ENCODE results near the gene POLR3H.

Gene POLR3H

DNA sequence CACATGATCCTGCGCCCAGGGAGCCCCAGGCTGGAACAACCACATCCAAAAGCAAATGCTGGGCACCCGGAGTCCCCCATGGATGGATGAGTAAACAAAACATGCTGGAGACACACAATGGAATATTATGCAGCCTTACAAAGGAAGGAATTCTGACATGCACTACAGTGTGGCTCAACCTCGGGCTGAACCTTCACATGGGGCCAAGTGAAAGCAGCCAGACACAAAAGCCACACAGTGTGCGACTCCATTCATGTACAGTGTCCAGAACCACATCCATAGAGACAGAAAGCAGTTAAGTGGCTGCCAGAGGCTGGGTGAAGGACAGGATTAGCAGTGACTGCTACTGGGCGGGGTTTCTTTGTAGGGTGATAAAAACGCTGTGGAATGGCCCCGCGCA lies 10.1 kb downstream of the POLR3H start:
- no peak overlapping the region for H3K4me3 ChIP-seq (ENCODE audit: low read depth, low read length)
- H3K4me1 ChIP-seq (ENCODE audit: control insufficient read depth, insufficient read depth, low read length), result 0 out of 2 replicates have a peak, but pooled peaks cover 6% of the 10 kb centered on the region
- no peaks in the 10 kb centered on the region for H3K27me3 ChIP-seq (ENCODE audit: control insufficient read depth, insufficient read depth, low read length)
- peaks cover 46% of the 10 kb centered on the region for H3K36me3 ChIP-seq (ENCODE audit: control insufficient read depth, insufficient read depth, low read length)
- no peaks in the 10 kb centered on the region for H3K9me3 ChIP-seq (ENCODE audit: control insufficient read depth, insufficient read depth, low read length)
- no peak overlapping the region for H3K9ac ChIP-seq (ENCODE audit: low read depth, low read length)
- H3K27ac ChIP-seq (ENCODE audit: low read depth, low read length), result no peak overlapping the region

DNA sequence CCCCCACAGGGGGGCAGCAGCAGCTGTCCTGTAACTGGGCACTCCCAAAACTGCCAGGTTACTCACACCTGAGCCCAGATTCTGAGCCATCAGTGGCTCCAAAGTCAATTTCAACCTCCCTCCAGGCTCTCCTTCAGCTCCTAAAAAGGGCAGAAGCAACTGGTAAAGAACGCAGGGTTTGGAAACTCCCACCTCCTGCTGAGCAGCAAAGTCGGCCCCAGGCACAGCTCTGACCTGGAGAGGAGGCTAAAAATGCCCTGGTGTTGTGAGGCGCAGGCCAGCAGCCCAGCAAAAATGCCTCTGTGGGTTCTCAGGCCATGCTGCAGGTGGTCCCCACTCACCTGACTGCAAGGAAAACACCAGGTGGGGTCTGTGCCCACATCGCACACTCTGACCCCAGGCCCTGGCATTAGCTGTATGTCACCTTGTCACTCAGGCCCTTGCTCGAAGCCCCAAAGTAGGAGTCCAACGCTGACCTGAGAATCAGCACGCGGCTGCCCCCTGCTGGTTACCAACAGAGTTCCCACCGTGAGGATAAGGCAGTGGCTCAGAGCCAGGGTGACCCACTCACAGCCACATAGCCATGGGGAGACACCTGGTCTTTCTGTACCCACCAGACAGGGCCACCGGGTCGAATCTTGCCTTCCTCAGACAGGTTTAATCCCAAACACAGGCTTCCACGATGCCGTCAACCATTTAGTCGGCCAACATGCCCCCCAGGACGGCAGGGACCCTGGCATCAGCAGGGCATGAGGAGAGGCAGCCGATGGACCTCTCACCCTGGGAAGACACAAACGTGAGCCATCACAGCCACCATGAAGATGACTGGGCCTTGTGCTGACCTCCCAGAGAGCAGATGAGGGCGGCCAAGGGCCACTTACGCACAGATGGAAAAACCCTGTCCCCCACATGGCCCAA lies 11.1 kb downstream of the POLR3H start:
- peaks cover 49% of the 10 kb centered on the region for H3K36me3 ChIP-seq (ENCODE audit: control insufficient read depth, insufficient read depth, low read length)
- no peak overlapping the region for H3K4me3 ChIP-seq (ENCODE audit: low read depth, low read length)
- no peak overlapping the region for H3K9ac ChIP-seq (ENCODE audit: low read depth, low read length)
- no peaks in the 10 kb centered on the region for H3K9me3 ChIP-seq (ENCODE audit: control insufficient read depth, insufficient read depth, low read length)
- H3K27me3 ChIP-seq (ENCODE audit: control insufficient read depth, insufficient read depth, low read length), result no peaks in the 10 kb centered on the region
- H3K27ac ChIP-seq (ENCODE audit: low read depth, low read length), result peak overlapping the region; percentile 71
- H3K4me1 ChIP-seq (ENCODE audit: control insufficient read depth, insufficient read depth, low read length), result 0 out of 2 replicates have a peak, but pooled peaks cover 6% of the 10 kb centered on the region

DNA sequence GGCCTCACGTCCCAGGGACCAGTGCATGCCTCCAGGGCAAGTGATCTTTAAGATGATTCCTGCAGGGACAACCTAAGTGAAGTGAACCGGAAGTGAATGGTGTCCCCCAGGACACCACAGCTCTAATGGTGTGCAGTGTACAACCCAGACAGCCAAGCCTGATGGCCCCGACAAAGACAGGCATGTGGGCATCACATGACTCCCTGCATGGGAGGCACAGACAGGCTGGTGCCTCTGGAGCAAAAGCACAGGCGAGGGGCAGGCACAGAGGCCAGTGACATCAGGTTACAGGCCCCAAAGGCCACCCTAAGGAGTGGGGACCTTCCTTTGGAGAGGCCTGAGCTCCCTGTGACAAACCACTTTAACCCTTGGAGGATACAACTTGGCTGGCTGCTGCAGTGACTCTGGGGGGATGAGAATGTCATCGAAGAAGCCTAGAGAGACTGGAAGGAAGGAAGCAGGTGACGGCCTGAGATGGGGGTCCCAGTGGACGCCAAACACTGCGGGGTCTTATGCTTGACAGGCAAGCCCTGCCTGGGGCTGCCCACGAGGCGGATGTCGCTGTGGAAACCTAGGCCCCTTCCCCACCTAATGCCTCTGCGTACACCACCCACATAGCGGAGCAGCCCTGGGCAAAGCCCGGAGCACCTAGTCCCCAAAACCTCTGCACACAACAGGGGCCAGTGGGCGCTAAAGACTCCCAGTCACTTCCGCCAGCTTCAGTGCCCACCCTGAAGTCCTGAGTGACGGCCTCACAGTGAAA lies 12.4 kb downstream of the POLR3H start:
- H3K27me3 ChIP-seq (ENCODE audit: control insufficient read depth, insufficient read depth, low read length), result no peaks in the 10 kb centered on the region
- H3K36me3 ChIP-seq (ENCODE audit: control insufficient read depth, insufficient read depth, low read length), result peaks cover 62% of the 10 kb centered on the region
- H3K9me3 ChIP-seq (ENCODE audit: control insufficient read depth, insufficient read depth, low read length), result no peaks in the 10 kb centered on the region
- 0 out of 2 replicates have a peak, but pooled peaks cover 3% of the 10 kb centered on the region for H3K4me1 ChIP-seq (ENCODE audit: control insufficient read depth, insufficient read depth, low read length)
- no peak overlapping the region for H3K4me3 ChIP-seq (ENCODE audit: low read depth, low read length)
- H3K27ac ChIP-seq (ENCODE audit: low read depth, low read length), result no peak overlapping the region
- H3K9ac ChIP-seq (ENCODE audit: low read depth, low read length), result no peak overlapping the region

DNA sequence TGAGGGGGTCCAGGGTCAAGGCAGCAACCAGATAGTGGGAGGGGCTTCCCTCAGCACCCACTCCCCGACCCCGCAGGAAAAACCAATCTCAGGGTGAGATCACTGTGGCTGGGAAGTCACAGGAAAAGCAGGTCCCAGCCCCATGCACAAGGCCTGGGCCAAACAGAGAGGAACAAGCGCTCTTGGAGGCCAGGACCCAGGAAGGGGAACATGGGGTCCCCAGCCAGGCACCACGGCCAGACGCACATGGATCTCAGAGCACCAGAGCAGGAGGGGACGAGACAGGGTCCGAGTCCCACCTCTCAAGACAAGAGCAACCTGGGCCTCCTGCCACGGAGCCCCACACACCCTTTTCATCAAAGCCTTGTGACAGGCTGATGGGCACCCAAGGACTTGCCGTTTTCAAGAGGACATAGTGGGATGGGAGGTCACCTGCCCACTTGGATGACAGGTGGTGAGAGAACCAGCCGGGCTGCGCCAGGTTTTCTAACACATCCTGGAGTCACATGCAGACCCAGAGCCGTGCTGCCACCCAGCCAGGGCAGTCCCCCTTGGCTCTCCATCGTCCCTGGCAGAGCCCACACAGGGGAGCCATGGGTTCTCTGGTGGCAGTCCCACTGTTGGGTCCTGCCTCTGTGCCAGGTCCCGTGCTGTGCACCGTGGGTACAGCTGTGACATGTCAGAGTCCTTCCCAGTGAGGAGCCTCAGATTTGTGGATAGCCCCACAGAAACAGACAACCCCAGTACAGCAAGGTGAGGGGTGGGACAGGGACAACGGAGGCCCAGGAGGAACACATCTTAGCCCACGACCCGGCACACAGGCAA lies 13.2 kb downstream of the POLR3H start:
- Histone ChIP-seq H3K9me3 (ENCODE audit: control insufficient read depth, insufficient read depth, low read length) (no peaks in the 10 kb centered on the region), H3K4me3 (ENCODE audit: low read depth, low read length) (no peak overlapping the region), H3K36me3 (ENCODE audit: control insufficient read depth, insufficient read depth, low read length) (peaks cover 69% of the 10 kb centered on the region), H3K27me3 (ENCODE audit: control insufficient read depth, insufficient read depth, low read length) (no peaks in the 10 kb centered on the region), H3K27ac (ENCODE audit: low read depth, low read length) (no peak overlapping the region), H3K4me1 (ENCODE audit: control insufficient read depth, insufficient read depth, low read length) (0 out of 2 replicates have a peak, but pooled peaks cover 3% of the 10 kb centered on the region), H3K9ac (ENCODE audit: low read depth, low read length) (no peak overlapping the region)

DNA sequence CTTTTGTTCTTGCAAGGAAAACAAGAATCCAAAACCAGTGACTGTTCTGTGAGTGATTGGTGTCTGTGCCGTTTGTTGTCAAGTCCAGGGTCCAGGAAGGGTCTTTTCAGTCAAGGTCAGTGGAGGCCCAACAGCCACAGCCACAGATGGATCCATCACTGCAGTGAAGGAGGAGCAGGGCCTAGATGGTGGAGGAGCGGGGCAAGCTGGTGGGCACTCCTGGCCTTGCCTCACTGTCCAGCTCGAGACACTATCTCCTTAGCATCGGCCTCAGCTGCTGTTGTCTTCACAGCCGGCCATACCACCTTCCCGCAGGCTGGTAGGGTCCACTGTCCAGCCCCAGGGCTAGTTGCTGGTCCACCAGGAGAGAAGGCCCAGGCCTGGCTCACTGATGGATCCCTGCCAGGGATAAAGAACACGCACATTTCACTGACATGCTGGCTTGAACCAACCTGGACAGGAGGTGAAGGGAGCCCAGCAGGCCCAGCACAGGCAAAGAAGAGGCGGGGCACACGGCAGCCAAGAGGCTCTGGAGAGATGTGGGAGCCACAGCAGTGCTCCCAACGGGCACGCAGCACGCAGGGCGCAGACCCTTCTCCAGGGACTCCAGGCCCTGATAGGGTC lies 15.2 kb downstream of the POLR3H start:
- Histone ChIP-seq H3K36me3 (ENCODE audit: control insufficient read depth, insufficient read depth, low read length) (peaks cover 81% of the 10 kb centered on the region), H3K4me1 (ENCODE audit: control insufficient read depth, insufficient read depth, low read length) (0 out of 2 replicates have a peak, but pooled peaks cover 3% of the 10 kb centered on the region), H3K9ac (ENCODE audit: low read depth, low read length) (no peak overlapping the region), H3K27me3 (ENCODE audit: control insufficient read depth, insufficient read depth, low read length) (no peaks in the 10 kb centered on the region), H3K27ac (ENCODE audit: low read depth, low read length) (no peak overlapping the region), H3K9me3 (ENCODE audit: control insufficient read depth, insufficient read depth, low read length) (no peaks in the 10 kb centered on the region), H3K4me3 (ENCODE audit: low read depth, low read length) (no peak overlapping the region)

DNA sequence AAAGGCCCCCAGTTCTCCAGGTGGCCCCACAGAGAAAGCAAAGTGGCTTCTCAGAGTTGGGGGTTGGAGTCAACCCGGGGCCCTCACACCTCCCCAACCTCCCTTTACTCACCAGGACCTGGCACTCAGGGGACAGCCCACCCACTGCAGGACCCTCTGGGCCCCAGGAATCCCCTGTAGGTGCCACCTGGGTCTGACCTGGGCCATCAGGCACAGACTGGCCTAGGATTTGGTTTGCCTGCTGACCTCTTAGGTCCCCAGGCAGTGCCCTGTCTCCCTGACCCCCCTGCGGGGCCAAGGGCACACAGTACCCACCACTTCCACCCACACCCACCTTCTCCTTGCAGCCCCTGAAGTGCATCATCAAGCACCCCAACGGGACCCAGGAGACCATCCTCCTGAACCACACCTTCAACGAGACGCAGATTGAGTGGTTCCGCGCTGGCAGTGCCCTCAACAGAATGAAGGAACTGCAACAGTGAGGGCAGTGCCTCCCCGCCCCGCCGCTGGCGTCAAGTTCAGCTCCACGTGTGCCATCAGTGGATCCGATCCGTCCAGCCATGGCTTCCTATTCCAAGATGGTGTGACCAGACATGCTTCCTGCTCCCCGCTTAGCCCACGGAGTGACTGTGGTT lies 16.0 kb downstream of the POLR3H start:
- H3K4me3 ChIP-seq (ENCODE audit: low read depth, low read length), result no peak overlapping the region
- 0 out of 2 replicates have a peak, but pooled peaks cover 3% of the 10 kb centered on the region for H3K4me1 ChIP-seq (ENCODE audit: control insufficient read depth, insufficient read depth, low read length)
- no peaks in the 10 kb centered on the region for H3K27me3 ChIP-seq (ENCODE audit: control insufficient read depth, insufficient read depth, low read length)
- peaks cover 88% of the 10 kb centered on the region for H3K36me3 ChIP-seq (ENCODE audit: control insufficient read depth, insufficient read depth, low read length)
- H3K9ac ChIP-seq (ENCODE audit: low read depth, low read length), result no peak overlapping the region
- H3K9me3 ChIP-seq (ENCODE audit: control insufficient read depth, insufficient read depth, low read length), result no peaks in the 10 kb centered on the region
- H3K27ac ChIP-seq (ENCODE audit: low read depth, low read length), result no peak overlapping the region

DNA sequence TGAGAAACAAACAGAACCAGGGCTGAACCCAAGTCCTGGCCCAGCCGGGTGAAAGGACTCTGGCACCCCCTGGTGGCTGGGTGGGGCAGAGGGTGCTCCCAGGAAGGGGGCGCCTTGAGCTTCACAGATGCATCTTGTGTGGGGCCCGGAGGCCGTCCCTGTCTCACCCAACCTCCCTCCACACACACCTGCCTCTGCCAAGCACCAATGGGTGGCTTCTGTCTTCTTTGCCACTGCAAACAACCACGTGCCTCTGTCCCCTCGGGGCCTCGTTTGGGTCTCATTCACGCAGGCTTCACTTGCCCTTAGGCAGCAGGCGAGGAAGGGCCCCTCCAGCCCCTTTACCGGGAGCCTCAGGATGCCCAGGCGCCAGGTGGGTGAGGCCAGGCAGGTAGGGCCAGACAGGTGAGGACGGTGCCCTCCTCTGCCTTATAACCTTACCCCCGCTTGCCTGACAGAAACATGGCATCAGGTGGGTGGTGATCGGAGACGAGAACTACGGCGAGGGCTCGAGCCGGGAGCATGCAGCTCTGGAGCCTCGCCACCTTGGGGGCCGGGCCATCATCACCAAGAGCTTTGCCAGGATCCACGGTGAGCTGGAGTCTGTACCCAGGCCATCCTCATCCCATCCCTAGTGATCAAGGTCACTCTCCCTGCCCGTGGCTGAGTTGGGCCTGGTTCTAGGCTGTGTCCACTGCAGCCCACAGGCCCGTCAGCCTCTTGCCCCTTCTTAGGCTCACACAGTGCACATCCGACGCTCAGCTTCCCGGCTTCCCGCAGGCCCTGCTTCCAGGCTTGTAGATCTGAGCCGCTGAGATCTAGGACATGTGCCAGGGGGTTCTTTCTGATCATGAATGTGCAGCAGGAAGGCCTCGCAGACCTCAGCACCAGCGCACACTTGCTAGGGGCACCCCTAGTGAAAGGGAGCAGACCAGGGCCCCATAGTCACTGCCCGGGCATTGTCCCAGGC lies 17.2 kb downstream of the POLR3H start:
- H3K36me3 ChIP-seq (ENCODE audit: control insufficient read depth, insufficient read depth, low read length), result peaks cover 87% of the 10 kb centered on the region
- no peak overlapping the region for H3K27ac ChIP-seq (ENCODE audit: low read depth, low read length)
- no peak overlapping the region for H3K9ac ChIP-seq (ENCODE audit: low read depth, low read length)

DNA sequence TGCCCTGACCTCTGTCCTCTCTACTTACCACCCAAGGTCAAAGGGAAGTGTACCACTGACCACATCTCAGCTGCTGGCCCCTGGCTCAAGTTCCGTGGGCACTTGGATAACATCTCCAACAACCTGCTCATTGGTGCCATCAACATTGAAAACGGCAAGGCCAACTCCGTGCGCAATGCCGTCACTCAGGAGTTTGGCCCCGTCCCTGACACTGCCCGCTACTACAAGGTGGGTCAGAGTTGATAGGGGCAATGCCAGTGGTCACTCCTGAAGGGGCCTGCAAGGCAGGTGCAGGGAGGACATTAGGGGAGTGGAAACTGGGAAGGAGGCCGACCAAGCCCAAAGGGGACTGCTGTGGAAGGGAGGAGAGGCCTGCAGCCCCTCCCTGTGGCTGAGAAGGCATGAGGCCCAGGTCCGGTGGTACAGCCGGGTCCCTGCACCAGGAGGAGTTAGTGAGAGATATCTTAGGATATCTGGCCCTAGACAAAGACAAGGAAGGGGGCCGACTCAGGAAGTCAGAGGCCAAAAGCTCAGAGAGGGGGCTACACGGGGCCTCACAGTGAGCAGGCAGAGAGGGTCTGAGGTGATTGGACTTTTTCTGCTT lies 17.9 kb downstream of the POLR3H start:
- Histone ChIP-seq H3K27ac (ENCODE audit: low read depth, low read length) (no peak overlapping the region), H3K9ac (ENCODE audit: low read depth, low read length) (no peak overlapping the region), H3K36me3 (ENCODE audit: control insufficient read depth, insufficient read depth, low read length) (peaks cover 79% of the 10 kb centered on the region), H3K4me1 (ENCODE audit: control insufficient read depth, insufficient read depth, low read length) (no peaks in the 10 kb centered on the region), H3K4me3 (ENCODE audit: low read depth, low read length) (no peak overlapping the region), H3K27me3 (ENCODE audit: control insufficient read depth, insufficient read depth, low read length) (no peaks in the 10 kb centered on the region), H3K9me3 (ENCODE audit: control insufficient read depth, insufficient read depth, low read length) (no peaks in the 10 kb centered on the region)

More for the DNA sequence above, 17.2 kb downstream of the POLR3H start:
- Histone ChIP-seq H3K4me1 (ENCODE audit: control insufficient read depth, insufficient read depth, low read length) (no peaks in the 10 kb centered on the region), H3K9me3 (ENCODE audit: control insufficient read depth, insufficient read depth, low read length) (no peaks in the 10 kb centered on the region), H3K4me3 (ENCODE audit: low read depth, low read length) (no peak overlapping the region), H3K27me3 (ENCODE audit: control insufficient read depth, insufficient read depth, low read length) (no peaks in the 10 kb centered on the region)
